H9 (cell line): Measurements from ENCODE around the gene WRAP73. TPM values are rescaled to one million over a fixed set of nuclear protein-coding genes. Genes with fewer than 3 reads are reported as not detected.

ENCODE experiments used
- DNase-seq: peaks from one replicate; pipeline ENCODE4 v3.0.0-alpha.2; 2017
- H2AFZ ChIP-seq: one replicate; pipeline ENCODE4 v1.6.1; 2013; ENCODE audit warnings: mild to moderate bottlenecking, low read length, control low read depth, moderate library complexity
- H2AK5ac ChIP-seq: 2 replicates; pipeline ENCODE4 v1.6.1; 2013; ENCODE audit warnings: low read length, control low read depth, mixed read lengths; ENCODE audit not compliant: insufficient read length
- H2BK120ac ChIP-seq: one replicate; pipeline ENCODE4 v1.6.1; 2013; ENCODE audit warnings: low read depth, mild to moderate bottlenecking, low read length, control low read depth, inconsistent platforms; ENCODE audit not compliant: poor library complexity, severe bottlenecking
- H2BK12ac ChIP-seq: 2 replicates; pipeline ENCODE4 v1.6.1; 2013; ENCODE audit warnings: low read length, control low read depth, mixed read lengths, low read depth; ENCODE audit not compliant: insufficient read length
- H2BK15ac ChIP-seq: 2 replicates; pipeline ENCODE4 v1.6.1; 2013; ENCODE audit warnings: low read depth, low read length, control low read depth
- H2BK20ac ChIP-seq: one replicate; pipeline ENCODE4 v1.6.1; 2013; ENCODE audit warnings: low read depth, mild to moderate bottlenecking, low read length, control low read depth, inconsistent platforms; ENCODE audit not compliant: poor library complexity, severe bottlenecking
- H2BK5ac ChIP-seq: 2 replicates; pipeline ENCODE4 v1.6.1; 2013; ENCODE audit warnings: low read length, control low read depth, mixed read lengths; ENCODE audit not compliant: insufficient read length
- H3K14ac ChIP-seq: 2 replicates; pipeline ENCODE4 v1.6.1; 2013; ENCODE audit warnings: low read length, control low read depth; ENCODE audit not compliant: insufficient read depth
- H3K18ac ChIP-seq: 2 replicates; pipeline ENCODE4 v1.6.1; 2013; ENCODE audit warnings: low read depth, mild to moderate bottlenecking, mixed read lengths, low read length, control low read depth; ENCODE audit not compliant: insufficient read length
- H3K23ac ChIP-seq: 2 replicates; pipeline ENCODE4 v1.6.1; 2013; ENCODE audit warnings: low read length, control low read depth, mixed read lengths, low read depth; ENCODE audit not compliant: insufficient read length
- H3K23me2 ChIP-seq: 2 replicates; pipeline ENCODE4 v1.6.1; 2013; ENCODE audit warnings: low read depth, mild to moderate bottlenecking, mixed read lengths, low read length, control low read depth; ENCODE audit not compliant: insufficient read length, poor library complexity, severe bottlenecking
- H3K27ac ChIP-seq: 2 replicates; pipeline ENCODE4 v1.5.1; 2013; ENCODE audit warnings: low read length, control low read depth, mixed read lengths, low read depth; ENCODE audit not compliant: insufficient read length
- H3K27me3 ChIP-seq: 2 replicates; pipeline ENCODE4 v1.6.1; 2013; ENCODE audit warnings: low read length, control low read depth, inconsistent platforms; ENCODE audit not compliant: insufficient read depth
- H3K4ac ChIP-seq: 2 replicates; pipeline ENCODE4 v1.6.1; 2013; ENCODE audit warnings: low read depth, mild to moderate bottlenecking, control low read depth, inconsistent platforms, low read length, moderate library complexity
- H3K4me1 ChIP-seq: 2 replicates; pipeline ENCODE4 v1.6.1; 2013; ENCODE audit warnings: low read length, control low read depth, inconsistent platforms; ENCODE audit not compliant: insufficient read depth
- H3K4me2 ChIP-seq: 2 replicates; pipeline ENCODE4 v1.6.1; 2013; ENCODE audit warnings: low read length, control low read depth, mixed read lengths; ENCODE audit not compliant: insufficient read length, insufficient read depth
- H3K56ac ChIP-seq: 2 replicates; pipeline ENCODE4 v1.6.1; 2013; ENCODE audit warnings: low read depth, mild to moderate bottlenecking, mixed read lengths, low read length, control low read depth; ENCODE audit not compliant: insufficient read length
- H3K79me1 ChIP-seq: 2 replicates; pipeline ENCODE4 v1.6.1; 2013; ENCODE audit warnings: low read depth, mild to moderate bottlenecking, moderate library complexity, low read length, control low read depth, inconsistent platforms; ENCODE audit not compliant: insufficient read depth, poor library complexity, severe bottlenecking
- H3K79me2 ChIP-seq: 2 replicates; pipeline ENCODE4 v1.6.1; 2013; ENCODE audit warnings: low read length, control low read depth, inconsistent platforms; ENCODE audit not compliant: insufficient read depth
- H3K9ac ChIP-seq: 2 replicates; pipeline ENCODE4 v1.6.1; 2013; ENCODE audit warnings: low read length, control low read depth, mixed read lengths; ENCODE audit not compliant: insufficient read length; ENCODE audit errors: extremely low read depth
- H3K9me3 ChIP-seq: one replicate; pipeline ENCODE4 v1.6.1; 2013; ENCODE audit warnings: low read depth, low read length, inconsistent platforms; ENCODE audit not compliant: control insufficient read depth
- H3T11ph ChIP-seq: one replicate; pipeline ENCODE4 v1.6.1; 2013; ENCODE audit warnings: mild to moderate bottlenecking, low read length, control low read depth, inconsistent platforms
- H4K20me1 ChIP-seq: one replicate; pipeline ENCODE4 v1.6.1; 2013; ENCODE audit not compliant: control insufficient read depth, insufficient read length, insufficient read depth
- H4K5ac ChIP-seq: 2 replicates; pipeline ENCODE4 v1.6.1; 2013; ENCODE audit warnings: low read depth, mild to moderate bottlenecking, mixed read lengths, low read length, control low read depth; ENCODE audit not compliant: insufficient read length
- H4K8ac ChIP-seq: replicated peaks from 2 replicates; pipeline ENCODE4 v1.6.1; 2013; ENCODE audit warnings: low read length, control low read depth, mixed read lengths, low read depth; ENCODE audit not compliant: insufficient read length
- H4K91ac ChIP-seq: 2 replicates; pipeline ENCODE4 v1.6.1; 2013; ENCODE audit warnings: low read depth, mild to moderate bottlenecking, moderate library complexity, mixed read lengths, low read length, control low read depth; ENCODE audit not compliant: insufficient read length
- H3K27ac Mint-ChIP-seq, 3 experiments: 2 replicates in 2 of 3; 3 replicates in 1 of 3; pipeline ENCODE4 v1.8.0; 2020 to 2021; ENCODE audit warnings: mixed read lengths in 3 of 3, mild to moderate bottlenecking in 1 of 3, moderate library complexity in 1 of 3
- H3K27me3 Mint-ChIP-seq: 2 replicates; pipeline ENCODE4 v1.8.0; 2021; ENCODE audit warnings: low read depth, mild to moderate bottlenecking, moderate library complexity, mixed read lengths
- H3K36me3 Mint-ChIP-seq, 3 experiments: 2 replicates in 2 of 3; 3 replicates in 1 of 3; pipeline ENCODE4 v1.8.0; 2020 to 2021; ENCODE audit warnings: low read depth in 3 of 3, mixed read lengths in 3 of 3; ENCODE audit not compliant: insufficient read depth in 1 of 3
- H3K4me1 Mint-ChIP-seq, 2 experiments: 2 replicates each; pipeline ENCODE4 v1.8.0; 2020; ENCODE audit warnings: mixed read lengths in 2 of 2
- H3K4me3 Mint-ChIP-seq, 2 experiments: 2 replicates in 1 of 2; 3 replicates in 1 of 2; pipeline ENCODE4 v1.8.0; 2020 to 2021; ENCODE audit warnings: mild to moderate bottlenecking in 2 of 2, mixed read lengths in 2 of 2, moderate library complexity in 1 of 2
- H3K9me3 Mint-ChIP-seq, 2 experiments: 2 replicates in 1 of 2; 3 replicates in 1 of 2; pipeline ENCODE4 v1.8.0; 2020; ENCODE audit warnings: mild to moderate bottlenecking in 2 of 2, mixed read lengths in 2 of 2, moderate library complexity in 1 of 2
- CTCF ChIP-seq: fragments of 200-600 bp; sonication (generic); conservative IDR thresholded peaks from 3 replicates; pipeline ENCODE4 v1.8.0; 2021; ENCODE audit warnings: antibody characterized with exemption, mild to moderate bottlenecking
- WGBS: extraction: QIAGEN DNeasy Blood & Tissue Kit; methylation state at CpG from one replicate; pipeline ENCODE4 v1.1.7; 2013; ENCODE audit warnings: missing lambda C conversion rate, low lambda C conversion rate, mixed read lengths; ENCODE audit not compliant: insufficient read length; ENCODE audit errors: extremely low coverage; 5-methylcytosine and 5-hydroxymethylcytosine counted together
- total RNA-seq: library from RNA; stranded (reverse); gene quantifications from 2 replicates; pipeline ENCODE4 v1.2.1, GENCODE V29; 2021

The WRAP73 gene
- total RNA-seq, 1 experiment from 2014 or later, result 28.4 TPM

GRCh38 chr1:3638027-3638426, 11.9 kb downstream of the WRAP73 start:
- no peak overlapping the region for H3K4me3 Mint-ChIP-seq
- H3K23ac ChIP-seq, result no peak overlapping the region
- no peak overlapping the region for H3K27ac ChIP-seq
- H4K91ac ChIP-seq, result no peak overlapping the region
- H2BK5ac ChIP-seq, result no peak overlapping the region
- H3K14ac ChIP-seq, result no peak overlapping the region
- H3K4me1 Mint-ChIP-seq, result no peaks in the 10 kb centered on the region
- no peaks in the 10 kb centered on the region for H3K9me3 Mint-ChIP-seq
- H2AFZ ChIP-seq, result no peak overlapping the region
- no peak overlapping the region for H3K56ac ChIP-seq
- no peak overlapping the region for H3K18ac ChIP-seq
- H3K27me3 ChIP-seq, result no peaks in the 10 kb centered on the region
- H3K4me1 ChIP-seq, result no peaks in the 10 kb centered on the region
- no peaks in the 10 kb centered on the region for H3K23me2 ChIP-seq
- H3K9ac ChIP-seq, result no peak overlapping the region
- TF ChIP-seq CTCF, result no peak
- H3K9me3 ChIP-seq, result no peaks in the 10 kb centered on the region
- no peak overlapping the region for H2BK20ac ChIP-seq
- H2BK12ac ChIP-seq, result no peak overlapping the region
- H2BK120ac ChIP-seq, result no peak overlapping the region
- H3K27me3 Mint-ChIP-seq, result no peaks in the 10 kb centered on the region
- no peak overlapping the region for H3K27ac Mint-ChIP-seq
- H2BK15ac ChIP-seq, result no peak overlapping the region
- H3K79me1 ChIP-seq, result no peaks in the 10 kb centered on the region
- H3K4me2 ChIP-seq, result no peak overlapping the region
- no CpG with 5 or more reads among the region's 12 CpGs for WGBS
- no peak overlapping the region for H3T11ph ChIP-seq
- H2AK5ac ChIP-seq, result no peak overlapping the region
- no peaks in the 10 kb centered on the region for H3K79me2 ChIP-seq
- H3K4ac ChIP-seq, result no peak overlapping the region
- H4K5ac ChIP-seq, result no peak overlapping the region
- no peak for DNase-seq
- H3K36me3 Mint-ChIP-seq, result peaks cover 6 to 62% (median 48%) of the 10 kb centered on the region in 3 experiments; a peak in 6 of 7 replicates
- H4K20me1 ChIP-seq, result no peaks in the 10 kb centered on the region
- H4K8ac ChIP-seq, result no peak overlapping the region
